Mucosa of descending colon (tissue), 3 donors: ENCODE data around the gene BUB3. TPM values are rescaled to one million over a fixed set of nuclear protein-coding genes. Genes with fewer than 3 reads are reported as not detected.
"Not testable (repeated sequence)": the region's sequence is repeated elsewhere in the genome, so short reads cannot be mapped to it uniquely, and the experiment has no call there.

ENCODE experiments used
- ATAC-seq: fragments of 200-7000 bp; cut with Tn5 transposase; one replicate; pipeline ENCODE4 v1.9.1; 2020; ENCODE audit warnings: mild to moderate bottlenecking, moderate library complexity
- DNase-seq, 3 donors: peaks; one replicate each; pipeline ENCODE4 v3.0.0-alpha.2; 2020
- H3K36me3 ChIP-seq: fragments of 200-600 bp; one replicate; pipeline ENCODE4 v1.8.0; 2021; ENCODE audit warnings: low read depth, mild to moderate bottlenecking
- H3K4me1 ChIP-seq: fragments of 200-600 bp; one replicate; pipeline ENCODE4 v1.8.0; 2021; ENCODE audit warnings: low read depth, mild to moderate bottlenecking
- H3K4me3 ChIP-seq: fragments of 200-600 bp; one replicate; pipeline ENCODE4 v1.8.0; 2021; ENCODE audit warnings: mild to moderate bottlenecking
- H3K9me3 ChIP-seq: fragments of 200-600 bp; one replicate; pipeline ENCODE4 v1.8.0; 2021; ENCODE audit warnings: mild to moderate bottlenecking
- CTCF ChIP-seq: fragments of 200-600 bp; IDR thresholded peaks from one replicate; pipeline ENCODE4 v1.8.0; 2022; ENCODE audit warnings: antibody characterized with exemption, mild to moderate bottlenecking
- intact Hi-C, 2 donors: fragments of 100-400 bp; cut with DNase I in 1 of 2; cut with micrococcal nuclease in 1 of 2; formaldehyde crosslinking; loops; one replicate each; pipeline versions ENCODE4 v1.11.0 to v1.11.1; 2022; cut with DNase I, micrococcal nuclease
- total RNA-seq, 3 donors: library from RNA; stranded (reverse); fragmentation: NEBNext Ultra II Directional in 2 of 3; extraction: Animal tissue kit (Norgen Biotek cat#: 25700) in 2 of 3; gene quantifications; one replicate each; pipeline versions ENCODE4 v1.2.1 to v1.2.4, GENCODE V29; 2021 to 2023
- donor health status: DM: no; HTN: no; CAD: no; lungs with moderate emphysema.
- donor health status: DM: no; HTN: no; CAD: no.
- donor health status: DM: no; HTN: yes; CAD: no.

Gene BUB3
- total RNA-seq, 3 donors from 2014 or later = 65.0 to 81.1 (median 68.4) TPM

DNA sequence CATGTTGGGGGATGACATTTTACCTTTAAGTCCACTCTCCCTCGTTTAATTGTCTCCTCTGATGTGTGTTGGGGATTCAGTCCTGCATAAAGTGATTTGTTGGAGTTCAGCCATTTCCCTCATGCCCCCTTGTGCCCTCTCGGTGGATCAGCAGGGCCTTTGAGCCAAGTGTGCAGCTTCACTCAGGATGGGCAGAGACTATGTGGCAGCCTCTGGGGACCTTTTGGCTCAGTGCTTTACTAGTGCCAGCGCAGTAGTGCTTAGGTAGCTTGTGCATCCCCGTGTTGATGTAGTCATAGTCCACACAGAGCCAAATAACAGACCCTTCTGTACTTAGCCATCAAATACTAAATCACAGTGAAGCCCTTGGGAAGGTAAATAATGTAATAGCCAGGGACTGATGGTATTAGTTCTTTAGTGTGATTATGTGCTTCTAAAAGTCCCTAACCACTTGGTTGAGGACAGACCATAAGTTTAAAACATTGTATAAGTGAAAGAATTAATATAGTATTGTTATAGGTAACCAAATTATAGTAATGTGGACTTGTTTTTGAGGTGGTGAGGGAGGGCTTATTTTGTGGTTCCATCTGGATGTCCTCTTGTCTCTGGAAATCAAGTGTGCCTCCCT is 11.4 kb downstream of the BUB3 start:
- DNase-seq (no peak), ATAC-seq (no peak)
- Histone ChIP-seq H3K4me3 (no peak overlapping the region), H3K36me3 (no peaks in the 10 kb centered on the region), H3K9me3 (no peaks in the 10 kb centered on the region), H3K4me1 (no peaks in the 10 kb centered on the region)
- intact Hi-C loops = no loop called here
- TF ChIP-seq CTCF = no peak

- Histone ChIP-seq H3K4me3 (no peak overlapping the region), H3K4me1 (no peaks in the 10 kb centered on the region), H3K9me3 (no peaks in the 10 kb centered on the region), H3K36me3 (no peaks in the 10 kb centered on the region)
- no peak for DNase-seq
- no peak for TF ChIP-seq CTCF
- intact Hi-C loops = no loop called here
- no peak for ATAC-seq
Observed at GRCh38 chr10:123166618-123167017, 12.4 kb downstream of the BUB3 start.

- H3K9me3 ChIP-seq = no peaks in the 10 kb centered on the region
- H3K4me1 ChIP-seq = no peaks in the 10 kb centered on the region
- DNase-seq (no peak), ATAC-seq (no peak)
- intact Hi-C loops = no loop called here
- no peaks in the 10 kb centered on the region for H3K36me3 ChIP-seq
- no peak overlapping the region for H3K4me3 ChIP-seq
- TF ChIP-seq CTCF = no peak
Observed at GRCh38 chr10:123170961-123171360, 16.8 kb downstream of the BUB3 start.

- ATAC-seq, H3K36me3 ChIP-seq, H3K9me3 ChIP-seq, H3K4me3 ChIP-seq, H3K4me1 ChIP-seq, intact Hi-C loops, DNase-seq: not testable (repeated sequence)
Observed at GRCh38 chr10:123171616-123172015, 17.4 kb downstream of the BUB3 start.

DNA sequence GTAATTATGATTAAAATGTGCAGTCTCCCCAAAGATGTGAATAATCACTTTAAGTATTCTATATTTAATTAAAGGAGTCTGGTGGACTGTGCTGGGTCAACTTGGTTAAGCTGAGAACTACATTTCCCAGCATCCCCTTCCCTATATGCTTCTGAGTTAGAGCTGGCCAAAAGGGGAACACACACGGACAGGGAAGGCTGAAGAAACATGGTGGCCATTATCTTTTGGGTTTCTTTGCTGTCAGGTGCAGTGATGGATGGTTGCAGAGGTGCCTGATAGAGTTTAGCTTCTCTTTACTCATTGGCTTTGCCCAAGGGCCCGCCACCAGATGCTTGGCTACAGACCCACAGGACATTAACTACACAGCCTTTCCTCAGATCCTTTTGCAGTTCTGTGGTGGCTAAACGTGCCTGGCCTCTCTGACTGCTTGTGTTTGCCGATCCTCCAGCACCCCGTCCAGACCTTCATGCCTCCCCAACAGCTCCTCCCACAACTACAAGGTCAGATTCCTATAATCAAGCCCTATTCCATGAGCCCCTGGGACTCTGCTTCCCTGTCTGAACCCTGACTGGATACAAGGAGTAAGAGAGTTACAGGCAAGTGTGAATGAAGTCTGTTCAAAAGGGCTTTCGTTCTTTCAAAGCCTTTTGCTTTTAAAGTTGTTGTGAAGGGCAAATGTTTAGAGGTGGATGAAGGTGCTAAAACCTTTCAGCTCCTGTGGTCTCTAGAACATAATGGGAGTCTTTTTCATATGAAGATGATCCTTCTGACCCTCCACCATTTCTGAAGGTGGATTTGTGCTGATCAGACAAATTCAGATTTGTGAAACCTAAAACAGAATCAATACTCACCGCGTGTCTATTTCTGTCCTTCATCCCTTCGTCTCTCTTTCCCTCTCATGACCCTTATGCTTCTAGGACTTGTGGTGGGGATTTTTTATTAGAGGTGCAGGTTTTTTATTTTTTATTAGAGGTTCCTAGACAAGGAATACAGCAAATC is 21.5 kb downstream of the BUB3 start:
- H3K36me3 ChIP-seq = no peaks in the 10 kb centered on the region
- intact Hi-C loops = no loop called here
- no peaks in the 10 kb centered on the region for H3K9me3 ChIP-seq
- ATAC-seq (no peak), DNase-seq (no peak)
- no peak for TF ChIP-seq CTCF
- H3K4me3 ChIP-seq = no peak overlapping the region
- H3K4me1 ChIP-seq = no peaks in the 10 kb centered on the region

DNA sequence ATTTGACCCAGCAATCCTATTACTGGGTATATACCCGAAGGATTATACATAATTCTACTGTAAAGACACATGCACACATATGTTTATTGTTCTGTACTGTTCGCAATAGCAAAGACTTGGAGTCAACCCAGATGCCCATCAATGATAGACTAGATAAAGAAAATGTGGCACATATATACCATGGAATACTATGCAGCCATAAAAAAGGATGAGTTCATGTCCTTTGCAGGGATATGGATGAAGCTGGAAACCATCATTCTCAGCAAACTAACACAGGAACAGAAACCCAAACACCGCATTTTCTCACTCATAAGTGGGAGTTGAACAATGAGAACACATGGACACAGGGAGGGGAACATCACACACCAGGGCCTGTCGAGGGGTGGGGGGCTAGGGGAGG is 24.2 kb downstream of the BUB3 start:
- H3K36me3 ChIP-seq, H3K4me1 ChIP-seq, DNase-seq, H3K9me3 ChIP-seq, H3K4me3 ChIP-seq, intact Hi-C loops, ATAC-seq: not testable (repeated sequence)
